ENCODE measurements around the gene TMEM242.
"Not testable (repeated sequence)": the region's sequence is repeated elsewhere in the genome, so short reads cannot be mapped to it uniquely, and the experiment has no call there.

The TMEM242 gene

GRCh38 chr6:157323255-157323965 lies at the start of gene TMEM242:
TSS of gene TMEM242 (minus strand) at chr6:157323519. CDS start at chr6:157323499, 20 bp downstream.
- peak; percentile 83 for DNase-seq (ENCODE audit: low read depth)

DNA sequence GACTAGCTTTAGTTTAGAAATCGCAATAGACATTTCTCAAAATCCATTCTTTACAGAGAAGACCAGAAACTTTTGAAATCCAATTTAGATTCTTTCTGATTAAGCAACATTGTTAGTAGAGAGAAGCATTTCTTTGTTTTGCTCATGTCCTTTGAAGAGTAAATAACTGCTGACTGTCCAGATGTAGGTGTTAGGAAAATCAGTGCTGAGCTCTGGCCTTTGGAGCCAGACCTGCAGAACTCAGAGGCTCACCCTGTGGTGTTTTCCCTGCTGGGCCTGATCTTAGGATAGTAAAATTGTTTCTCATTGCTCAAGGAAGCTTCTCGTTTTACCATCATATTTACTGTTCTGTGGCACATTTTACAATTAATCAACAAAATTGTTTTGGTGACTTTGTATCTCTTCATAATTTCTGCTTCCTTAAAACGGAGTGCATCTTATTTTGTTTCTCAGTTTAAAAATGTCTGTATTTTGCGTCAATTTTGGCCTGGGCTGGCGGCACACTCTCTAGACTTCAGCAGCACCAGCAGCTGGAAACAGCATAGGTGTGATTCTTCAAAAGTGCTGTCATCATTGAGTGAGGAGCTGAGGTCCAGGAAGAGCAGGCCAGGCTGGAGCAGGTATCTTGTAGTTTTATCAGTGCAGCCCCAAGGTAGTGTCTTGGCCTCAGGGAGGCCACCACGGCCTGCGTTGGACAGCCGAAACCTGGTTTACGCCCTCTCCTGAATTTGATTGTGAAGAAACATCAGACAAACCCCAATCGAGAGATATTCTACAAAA lies 49.4 kb upstream of the TMEM242 start:
- DNase-seq (ENCODE audit: low read depth), result no peak

DNA sequence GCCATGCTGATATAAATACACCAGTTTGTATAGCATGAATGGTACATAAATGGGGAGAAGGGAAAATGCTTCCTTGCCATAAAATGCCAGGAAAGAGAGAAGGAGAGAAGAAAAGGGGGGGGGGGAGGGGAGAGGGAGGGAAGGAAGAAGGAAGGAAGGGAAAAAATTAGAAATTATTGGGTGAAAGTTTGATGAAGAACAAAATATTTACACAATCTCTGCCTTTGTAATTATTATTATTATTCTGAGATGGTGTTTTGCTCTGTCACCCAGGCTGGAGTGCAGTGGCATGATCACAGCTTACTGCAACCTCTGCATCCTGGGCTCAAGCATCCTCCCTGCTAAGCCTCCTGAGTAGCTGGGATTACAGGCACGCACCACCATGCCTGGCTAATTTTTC lies 47.4 kb upstream of the TMEM242 start:
- no peak for DNase-seq (ENCODE audit: low read depth)

- DNase-seq (ENCODE audit: low read depth), result no peak
Observed at GRCh38 chr6:157368359-157369049, 45.2 kb upstream of the TMEM242 start.

GRCh38 chr6:157366648-157367047 lies 43.3 kb upstream of the TMEM242 start:
- no peak for DNase-seq (ENCODE audit: low read depth)

- DNase-seq (ENCODE audit: low read depth), result no peak
Observed at GRCh38 chr6:157364705-157365104, 41.4 kb upstream of the TMEM242 start.

DNA sequence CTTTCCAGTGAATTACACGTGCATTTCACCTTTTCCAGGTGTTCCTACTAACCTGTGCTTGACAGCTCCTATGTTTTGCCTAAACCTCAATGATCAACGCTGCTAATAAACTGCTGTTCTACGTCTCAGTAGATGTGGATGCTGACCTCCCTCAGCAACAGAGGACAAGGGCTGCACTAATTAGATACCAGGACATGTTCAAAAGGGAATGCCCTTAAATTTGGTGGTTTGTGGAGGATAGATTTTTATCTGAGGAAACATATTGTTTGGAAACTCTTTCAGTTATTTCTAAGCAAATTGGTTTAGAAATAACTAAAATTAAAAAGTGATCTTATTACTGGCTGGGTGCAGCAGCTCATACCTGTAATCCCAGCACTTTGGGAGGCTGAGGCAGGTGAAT lies 38.6 kb upstream of the TMEM242 start:
- DNase-seq (ENCODE audit: low read depth), result no peak

GRCh38 chr6:157358287-157358686 lies 35.0 kb upstream of the TMEM242 start:
- DNase-seq (ENCODE audit: low read depth), result no peak

DNA sequence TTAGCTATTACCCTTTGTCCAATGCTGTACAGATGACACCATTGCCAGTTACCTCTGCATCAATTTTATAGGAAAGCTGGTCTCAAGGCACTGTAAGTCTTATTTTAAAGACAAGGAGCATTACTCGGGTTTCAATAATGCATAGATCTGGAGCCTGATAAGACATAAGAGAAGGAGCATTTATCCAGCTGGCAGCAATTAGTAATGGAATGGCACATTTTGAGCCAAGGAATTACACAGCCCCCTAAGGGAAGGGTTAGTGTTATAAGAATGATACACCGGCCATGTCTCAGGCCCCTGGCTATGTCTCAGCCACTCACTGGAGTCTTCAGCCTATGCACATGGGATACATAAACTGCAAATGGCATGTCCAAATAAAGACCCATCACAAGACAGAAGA lies 23.1 kb upstream of the TMEM242 start:
- no peak for DNase-seq (ENCODE audit: low read depth)

- DNase-seq (ENCODE audit: low read depth), result no peak
Observed at GRCh38 chr6:157343732-157344131, 20.4 kb upstream of the TMEM242 start.

- no peak for DNase-seq (ENCODE audit: low read depth)
Observed at GRCh38 chr6:157339432-157339831, 16.1 kb upstream of the TMEM242 start.

DNA sequence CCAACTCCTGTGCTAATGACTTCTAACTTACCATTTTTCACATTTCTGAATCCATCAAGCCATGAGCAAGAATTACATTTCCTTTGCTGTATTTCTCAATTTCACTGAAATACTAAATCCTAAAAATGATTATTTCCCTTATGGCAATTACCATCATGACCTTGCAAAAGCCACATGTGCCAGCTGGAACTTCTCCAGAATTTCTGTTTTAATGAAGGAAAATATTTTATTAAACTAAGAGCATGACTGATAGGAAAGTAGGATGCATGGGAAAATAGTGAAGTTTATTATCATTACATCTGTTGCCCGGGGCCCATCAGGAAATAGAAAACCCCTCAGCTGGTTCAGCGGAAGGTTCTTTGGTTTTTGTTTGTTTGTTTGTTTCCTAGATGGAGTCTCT lies 14.4 kb upstream of the TMEM242 start:
- no peak for DNase-seq (ENCODE audit: low read depth)

GRCh38 chr6:157337276-157337675 lies 14.0 kb upstream of the TMEM242 start:
- DNase-seq (ENCODE audit: low read depth), result not testable (repeated sequence)

DNA sequence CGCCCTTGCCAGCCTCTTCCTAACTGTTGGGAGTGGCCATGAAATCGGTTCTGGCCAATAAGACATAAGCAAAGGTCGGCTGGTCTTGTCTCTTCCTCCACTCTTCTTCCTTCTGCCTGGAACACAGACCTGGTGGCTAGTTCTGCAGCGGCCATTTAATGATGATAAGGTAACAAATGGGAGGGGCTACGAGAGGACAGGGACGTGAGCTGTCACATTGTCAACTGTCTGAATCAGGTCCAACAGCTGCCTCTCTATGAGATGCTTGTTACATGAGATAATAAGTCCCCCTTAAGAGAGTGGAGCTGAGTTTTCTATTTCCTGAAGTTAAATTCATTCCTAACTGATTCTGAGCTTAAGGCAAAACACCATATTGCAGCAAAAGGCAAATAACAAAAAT lies 12.5 kb upstream of the TMEM242 start:
- DNase-seq (ENCODE audit: low read depth), result no peak

DNA sequence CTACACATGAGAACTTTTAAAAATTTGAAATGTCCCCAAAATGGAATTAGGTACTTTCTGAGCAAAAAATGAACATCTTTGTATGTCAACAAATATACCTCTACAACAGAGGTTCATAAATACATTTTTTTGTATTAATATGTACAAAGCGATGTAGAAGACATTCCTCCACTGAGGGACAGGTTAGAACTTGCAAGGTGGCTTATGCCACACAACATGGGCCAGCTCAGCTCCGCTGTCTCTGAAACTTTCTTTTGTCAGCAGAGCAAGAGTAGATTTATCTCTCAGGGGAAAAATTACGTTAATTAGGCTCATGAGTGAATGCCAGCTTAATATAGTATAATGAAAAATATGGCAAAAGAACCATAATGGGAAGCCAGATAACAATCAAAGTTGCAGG lies 10.6 kb upstream of the TMEM242 start:
- no peak for DNase-seq (ENCODE audit: low read depth)

DNA sequence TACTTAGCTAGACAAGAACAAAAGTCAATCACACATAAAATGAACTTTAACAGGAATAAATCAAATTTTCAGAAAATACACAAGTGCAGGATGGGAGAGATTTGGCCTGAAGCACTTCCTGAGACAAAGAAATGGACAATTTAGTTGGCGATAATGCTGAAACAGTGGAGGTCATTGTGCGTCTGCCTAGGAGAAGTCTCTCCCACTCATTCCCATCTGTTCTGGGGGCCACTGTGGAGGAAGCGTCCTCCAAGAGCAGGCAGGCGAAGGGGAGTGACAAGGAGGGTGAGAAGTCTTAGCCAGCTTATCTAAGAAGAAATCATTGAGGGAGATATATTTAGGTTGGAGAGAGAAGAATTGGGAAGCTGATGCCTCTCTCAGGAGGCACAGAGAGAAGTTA lies 10.2 kb upstream of the TMEM242 start:
- no peak for DNase-seq (ENCODE audit: low read depth)

DNA sequence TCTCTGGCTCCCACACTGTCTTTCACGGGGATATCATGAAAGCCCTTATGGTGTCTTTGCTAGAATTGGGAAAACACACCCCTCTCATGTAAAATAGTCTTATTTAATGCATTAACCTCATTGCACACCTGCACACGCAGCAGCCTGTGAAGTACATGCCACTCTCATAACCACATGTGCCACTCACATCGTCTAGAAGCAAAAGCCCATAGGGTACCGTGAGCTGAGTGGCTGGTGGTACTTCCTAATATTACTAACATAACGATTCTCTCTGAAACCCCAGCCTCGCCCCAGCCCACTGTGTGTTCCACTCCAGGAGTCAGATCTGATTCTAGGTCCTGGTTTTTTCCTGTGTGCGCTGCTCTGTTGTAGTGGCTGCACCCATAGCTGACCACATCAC lies 9.5 kb upstream of the TMEM242 start:
- no peak for DNase-seq (ENCODE audit: low read depth)

- no peak for DNase-seq (ENCODE audit: low read depth)
Observed at GRCh38 chr6:157330831-157331230, 7.5 kb upstream of the TMEM242 start.

- no peak for DNase-seq (ENCODE audit: low read depth)
Observed at GRCh38 chr6:157329829-157330228, 6.5 kb upstream of the TMEM242 start.

GRCh38 chr6:157328108-157328692 lies 4.9 kb upstream of the TMEM242 start:
- no peak for DNase-seq (ENCODE audit: low read depth)

- no peak for DNase-seq (ENCODE audit: low read depth)
Observed at GRCh38 chr6:157326979-157327378, 3.7 kb upstream of the TMEM242 start.

DNA sequence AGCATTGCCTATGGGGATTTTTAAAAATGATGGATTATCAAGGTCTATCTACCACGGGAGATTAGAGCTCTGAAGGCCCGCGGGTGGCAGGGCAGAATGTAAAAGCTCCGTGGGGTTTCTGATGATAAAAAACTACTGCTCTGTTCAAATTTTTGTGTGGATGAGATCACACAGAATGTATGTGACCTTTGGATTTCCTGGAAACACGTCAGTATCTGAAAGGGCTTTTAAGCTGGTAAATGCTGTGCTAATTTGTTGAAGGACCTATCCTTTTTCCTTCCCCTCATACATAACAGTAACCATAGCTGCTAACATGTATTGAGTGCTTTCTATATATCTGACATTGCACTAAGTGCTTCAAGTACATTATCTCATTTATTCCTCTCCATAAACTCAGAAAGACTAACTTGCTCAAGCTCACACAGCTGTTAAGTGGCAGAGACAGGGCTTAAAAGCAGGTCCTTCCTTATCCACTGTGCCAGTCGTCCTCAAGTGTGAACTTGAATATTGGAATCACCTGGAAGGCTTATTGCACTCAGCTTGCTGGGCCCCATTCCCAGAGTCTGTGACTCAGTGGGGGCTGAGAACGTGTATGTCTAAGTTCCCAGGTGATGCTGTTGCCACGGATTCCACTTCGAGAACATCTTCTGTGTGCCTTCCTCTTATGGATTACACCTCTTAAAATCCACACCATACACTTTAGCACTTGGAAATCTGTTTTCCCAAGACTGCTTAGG lies 1.9 kb upstream of the TMEM242 start:
- DNase-seq (ENCODE audit: low read depth), result no peak
